GM19043 (cell line): Measurements from ENCODE around the gene UCN.
"Not testable (repeated sequence)": the region's sequence is repeated elsewhere in the genome, so short reads cannot be mapped to it uniquely, and the experiment has no call there.

Experiments used
- ATAC-seq: cut with Tn5 transposase; IDR thresholded peaks from one replicate; pipeline ENCODE4 v1.9.1; 2021; ENCODE audit warnings: low read depth; ENCODE audit not compliant: unreplicated experiment

UCN gene, protein sequence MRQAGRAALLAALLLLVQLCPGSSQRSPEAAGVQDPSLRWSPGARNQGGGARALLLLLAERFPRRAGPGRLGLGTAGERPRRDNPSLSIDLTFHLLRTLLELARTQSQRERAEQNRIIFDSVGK

GRCh38 chr2:27308359-27308881 is at the start of gene UCN:
Gene UCN (minus strand): TSS chr2:27308445. CDS start chr2:27307895, 550 bp downstream.
- ATAC-seq, result no peak

GRCh38 chr2:27356382-27357181 is 48.3 kb upstream of the UCN start, which contains the start of gene GTF3C2:
Gene GTF3C2 (minus strand): TSS chr2:27356764. CDS start chr2:27343554, 13,210 bp downstream.
- ATAC-seq, result peak; percentile 76

DNA sequence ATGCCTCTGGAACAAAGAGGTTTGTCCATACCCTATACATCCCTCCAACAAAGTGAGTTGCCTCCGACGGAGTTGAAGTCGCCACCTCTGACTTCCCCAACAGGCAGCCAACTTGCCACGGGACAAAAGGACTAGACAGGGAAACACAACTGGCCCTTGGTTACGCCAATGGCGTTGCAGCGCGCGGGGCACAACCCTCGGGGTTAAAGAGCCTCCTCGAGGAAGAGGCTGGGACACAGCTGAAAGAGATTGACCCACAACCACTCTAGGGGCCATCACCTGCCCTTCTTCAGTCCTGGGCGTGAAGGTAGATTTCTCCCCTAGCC is 47.8 kb upstream of the UCN start:
- ATAC-seq, result peak; percentile 15

DNA sequence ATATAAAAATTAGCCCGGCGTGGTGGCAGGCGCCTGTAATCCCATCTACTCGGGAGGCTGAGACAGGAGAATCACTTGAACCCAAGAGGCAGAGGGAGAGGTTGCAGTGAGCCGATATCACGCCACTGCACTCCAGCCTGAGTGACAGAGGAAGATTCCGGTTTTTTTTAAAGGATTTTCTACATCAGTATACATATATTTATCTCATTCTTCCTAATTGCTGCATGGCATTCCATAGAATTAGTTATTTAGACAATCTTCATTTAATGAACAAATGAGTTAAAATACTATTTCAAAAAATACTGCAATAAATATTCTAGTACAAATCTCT is 46.3 kb upstream of the UCN start:
- ATAC-seq, result no peak

DNA sequence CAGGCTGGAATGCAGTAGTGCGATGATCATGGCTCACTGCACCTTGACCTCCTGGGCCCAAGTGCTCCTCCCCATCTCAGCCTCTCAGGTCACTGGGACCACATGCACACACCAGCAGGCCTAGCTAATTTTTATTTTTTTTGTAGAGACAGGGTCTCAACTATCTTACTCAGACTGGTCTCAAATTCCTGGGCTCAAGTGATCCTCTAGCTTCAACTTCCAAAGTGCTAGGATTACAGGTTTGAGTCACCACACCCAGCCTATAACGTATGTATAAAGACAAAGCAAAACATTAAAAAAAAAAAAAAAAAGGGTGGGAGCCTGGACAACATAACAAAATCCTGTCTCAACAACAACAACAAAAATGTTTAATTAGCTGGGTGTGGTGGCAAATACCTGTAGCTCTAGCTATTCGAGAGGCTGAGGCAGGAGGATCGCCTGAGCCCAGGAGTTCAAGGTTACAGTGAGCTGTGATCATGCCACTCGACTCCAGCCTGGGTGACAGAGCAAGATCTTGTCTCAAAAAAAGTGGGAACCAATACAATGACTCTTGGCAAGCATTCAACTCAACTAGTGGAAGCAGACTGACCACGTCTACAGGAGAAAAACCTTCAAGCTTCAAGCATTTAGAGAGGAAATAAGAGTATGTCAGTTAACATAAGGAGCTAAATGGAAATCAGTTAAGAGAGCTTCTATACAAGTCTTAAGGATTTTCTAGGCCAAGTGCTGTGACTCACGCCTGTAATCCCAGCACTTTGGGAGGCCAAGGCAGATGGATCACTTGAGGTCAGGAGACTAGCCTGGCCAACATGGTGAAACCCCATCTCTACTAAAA is 45.7 kb upstream of the UCN start:
- no peak for ATAC-seq

- not testable (repeated sequence) for ATAC-seq
These were observed 45.1 kb upstream of the UCN start for GRCh38 chr2:27353386-27353761.

GRCh38 chr2:27351802-27352598 is 43.8 kb upstream of the UCN start:
- ATAC-seq, result no peak

DNA sequence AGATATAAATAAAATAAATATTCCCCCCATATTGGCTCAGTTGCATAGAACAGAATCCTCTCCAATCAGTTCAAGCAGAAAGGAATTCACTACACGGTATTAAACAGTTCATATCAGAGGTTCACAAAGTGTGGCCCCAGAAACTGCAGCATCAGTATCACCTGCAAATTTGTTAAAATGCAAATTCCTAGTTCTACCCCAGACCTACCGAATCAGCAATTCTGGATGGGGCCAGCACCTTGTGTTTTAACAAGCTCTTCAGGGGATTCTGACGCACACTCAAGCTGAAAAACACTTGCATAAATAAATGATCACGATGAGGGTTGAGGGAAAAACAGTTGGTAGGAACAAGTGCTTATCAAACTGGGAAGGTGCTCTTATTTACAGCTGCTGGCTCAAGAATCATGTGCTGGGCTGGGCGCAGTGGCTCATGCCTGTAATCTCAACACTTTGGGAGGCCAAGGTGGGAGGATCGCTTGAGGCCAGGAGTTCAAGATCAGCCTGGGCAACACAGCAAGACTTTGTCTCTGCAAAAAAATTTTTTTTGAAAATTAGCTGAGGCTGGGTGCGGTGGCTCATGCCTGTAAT is 42.0 kb upstream of the UCN start:
- ATAC-seq, result no peak

DNA sequence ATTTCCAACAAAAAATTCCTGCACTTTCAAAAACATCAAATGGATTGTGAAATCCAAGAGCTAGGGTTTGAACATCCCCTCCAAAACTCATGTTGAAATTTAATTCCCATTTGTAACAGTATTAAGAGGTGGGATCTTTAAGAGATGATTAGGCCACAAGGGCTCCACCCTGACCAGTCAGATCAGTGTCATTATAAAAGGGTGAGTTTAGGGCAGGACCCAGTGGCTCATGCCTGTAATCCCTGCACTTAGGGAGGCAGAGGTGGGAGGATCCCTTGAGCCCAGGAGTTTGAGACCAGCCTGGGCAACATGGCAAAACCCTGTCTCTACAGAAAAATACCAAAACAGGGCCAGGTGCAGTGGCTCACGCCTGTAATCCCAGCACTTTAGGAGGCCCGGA is 39.4 kb upstream of the UCN start:
- ATAC-seq, result no peak

DNA sequence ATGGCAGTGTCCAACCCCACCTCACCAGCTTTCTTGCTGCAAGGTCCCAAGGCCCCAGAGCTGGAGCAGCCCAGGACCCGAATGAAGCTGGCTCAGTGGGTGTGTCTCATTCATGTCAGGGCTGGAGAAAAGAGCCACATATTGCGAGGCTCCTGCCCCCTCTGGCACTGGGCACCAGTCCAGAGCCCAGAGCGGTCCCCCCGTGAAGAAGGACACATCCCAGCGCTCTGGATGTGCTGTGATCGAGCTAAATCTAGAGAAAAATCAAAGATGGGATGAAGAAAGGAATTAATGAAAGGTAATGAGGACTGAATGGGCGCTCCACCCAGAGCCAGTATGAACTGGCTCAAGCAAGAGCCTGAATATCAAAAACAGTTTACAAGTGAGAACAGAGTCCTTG is 27.9 kb upstream of the UCN start:
- ATAC-seq, result no peak

GRCh38 chr2:27335311-27335710 is 27.1 kb upstream of the UCN start:
- ATAC-seq, result no peak

GRCh38 chr2:27324720-27325119 is 16.5 kb upstream of the UCN start:
- no peak for ATAC-seq

GRCh38 chr2:27323596-27324285 is 15.5 kb upstream of the UCN start:
- no peak for ATAC-seq

DNA sequence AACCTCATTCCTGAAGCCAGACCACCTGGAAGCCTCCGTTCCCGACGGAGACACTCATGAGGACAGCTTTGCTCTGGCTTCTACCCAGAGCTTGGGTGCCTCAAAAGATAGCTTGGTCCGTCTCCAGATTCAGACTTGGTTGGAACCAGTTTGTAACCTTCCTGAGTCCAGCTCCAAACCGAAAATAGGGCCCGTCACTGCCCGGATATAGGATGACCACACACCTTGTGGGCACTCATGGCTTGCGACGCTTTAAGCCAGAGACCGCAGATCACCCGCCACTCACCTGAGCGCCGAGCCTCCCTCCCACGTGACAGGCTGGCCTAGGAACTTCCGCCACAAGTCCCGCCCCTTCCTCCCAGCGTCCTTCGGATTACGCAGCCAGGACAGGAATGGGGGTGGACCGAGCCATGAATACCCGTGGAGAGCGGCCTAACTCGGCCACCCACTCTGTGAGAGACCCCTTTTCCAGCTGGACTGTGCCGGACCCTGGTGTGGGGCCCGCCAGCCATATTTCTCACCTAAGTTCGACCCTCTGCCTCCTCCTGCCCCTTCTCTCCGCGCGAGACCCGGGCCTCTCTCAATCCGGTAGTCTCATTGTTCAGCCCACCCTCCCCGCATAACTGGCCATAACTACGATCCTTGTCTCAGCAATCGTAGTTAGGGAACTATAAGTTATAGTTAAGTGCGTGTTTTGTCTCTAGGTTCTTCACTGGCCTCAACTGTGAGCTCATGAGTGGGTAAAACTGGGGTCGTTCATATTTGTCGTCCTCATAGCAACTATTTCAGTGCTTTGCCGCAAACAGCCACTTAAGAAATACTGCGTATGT is 14.7 kb upstream of the UCN start, which contains the start of gene MPV17:
Gene MPV17 (minus strand): TSS at position 332 of the 830 bp plus-strand sequence. CDS start 580 bp downstream, outside the sequence.
- peak; percentile 93 for ATAC-seq

DNA sequence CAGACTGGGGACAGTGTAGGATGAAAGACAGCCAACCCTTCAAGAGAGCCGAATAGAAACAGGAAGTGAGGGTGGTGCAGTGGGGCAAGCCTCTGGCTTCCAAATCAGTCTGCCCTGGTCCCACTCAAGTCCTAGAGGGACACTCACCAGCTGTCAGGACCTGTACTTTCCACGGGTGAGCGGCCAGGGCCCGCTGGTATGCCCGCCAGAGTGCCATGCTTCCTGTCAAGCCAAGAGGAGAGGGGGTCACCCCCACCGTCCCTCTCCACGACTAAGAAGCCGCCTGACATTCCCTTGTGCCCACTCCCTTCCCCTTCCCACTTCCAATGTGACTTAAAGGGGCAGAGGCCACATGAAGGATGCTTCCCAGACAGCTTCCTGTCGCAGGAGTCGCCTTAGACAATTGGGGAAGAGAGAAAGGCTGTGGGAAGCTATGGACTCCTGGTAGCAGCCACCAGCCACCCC is 14.1 kb upstream of the UCN start:
- ATAC-seq, result no peak

GRCh38 chr2:27320958-27321543 is 12.8 kb upstream of the UCN start:
- no peak for ATAC-seq

DNA sequence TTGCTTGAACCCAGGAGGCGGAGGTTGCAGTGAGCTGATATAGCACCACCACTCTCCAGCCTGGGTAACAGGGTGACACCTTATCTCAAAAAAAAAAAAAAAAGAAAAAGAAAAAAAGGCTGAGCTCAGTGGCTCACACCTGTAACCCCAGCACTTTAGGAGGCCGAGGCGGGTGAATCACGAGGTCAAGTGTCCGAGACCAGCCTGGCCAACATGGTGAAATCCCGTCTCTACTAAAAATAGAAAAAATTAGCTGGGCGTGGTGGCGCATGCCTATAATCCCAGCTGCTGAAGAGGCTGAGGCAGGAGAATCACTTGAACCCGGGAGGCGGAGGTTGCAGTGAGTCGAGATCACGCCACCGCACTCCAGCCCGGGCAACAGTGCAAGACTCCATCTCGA is 11.6 kb upstream of the UCN start:
- ATAC-seq, result not testable (repeated sequence)
